ENCODE results near the gene RHOF.

RHOF gene

GRCh38 chr12:121819212-121819949 lies 25.9 kb upstream of the RHOF start:
- no peak for DNase-seq (ENCODE audit: low spot score)

- no peak for DNase-seq (ENCODE audit: low spot score)
These were observed 24.2 kb upstream of the RHOF start for GRCh38 chr12:121817648-121818043.

DNA sequence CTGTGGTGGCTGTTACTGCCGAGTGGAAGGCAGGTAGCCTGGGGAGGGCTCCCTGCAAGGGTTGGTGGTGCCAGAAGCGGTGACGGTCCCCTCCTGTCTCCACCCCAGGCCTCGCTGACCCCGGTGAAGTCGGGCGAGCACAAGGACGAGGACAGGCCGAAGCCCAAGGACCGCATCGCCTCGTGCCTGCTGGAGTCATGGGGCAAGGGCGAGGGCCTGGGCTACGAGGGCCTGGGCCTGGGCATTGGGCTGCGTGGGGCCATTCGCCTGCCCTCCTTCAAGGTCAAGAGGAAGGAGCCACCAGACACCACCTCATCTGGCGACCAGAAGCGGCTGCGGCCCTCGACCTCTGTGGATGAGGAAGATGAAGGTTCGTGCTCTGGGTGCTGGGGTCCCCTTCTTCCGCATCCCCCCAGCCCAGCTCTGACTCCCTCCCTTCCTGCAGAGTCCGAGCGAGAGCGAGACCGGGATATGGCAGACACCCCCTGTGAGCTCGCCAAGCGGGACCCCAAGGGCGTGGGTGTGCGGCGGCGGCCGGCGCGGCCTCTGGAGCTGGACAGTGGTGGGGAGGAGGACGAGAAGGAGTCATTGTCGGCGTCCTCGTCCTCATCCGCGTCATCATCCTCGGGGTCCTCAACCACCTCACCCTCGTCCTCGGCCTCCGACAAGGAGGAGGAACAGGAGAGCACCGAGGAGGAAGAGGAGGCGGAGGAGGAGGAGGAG lies 23.6 kb upstream of the RHOF start:
- DNase-seq (ENCODE audit: low spot score) = no peak

- DNase-seq (ENCODE audit: low spot score) = no peak
These were observed 21.8 kb upstream of the RHOF start for GRCh38 chr12:121815263-121815662.

DNA sequence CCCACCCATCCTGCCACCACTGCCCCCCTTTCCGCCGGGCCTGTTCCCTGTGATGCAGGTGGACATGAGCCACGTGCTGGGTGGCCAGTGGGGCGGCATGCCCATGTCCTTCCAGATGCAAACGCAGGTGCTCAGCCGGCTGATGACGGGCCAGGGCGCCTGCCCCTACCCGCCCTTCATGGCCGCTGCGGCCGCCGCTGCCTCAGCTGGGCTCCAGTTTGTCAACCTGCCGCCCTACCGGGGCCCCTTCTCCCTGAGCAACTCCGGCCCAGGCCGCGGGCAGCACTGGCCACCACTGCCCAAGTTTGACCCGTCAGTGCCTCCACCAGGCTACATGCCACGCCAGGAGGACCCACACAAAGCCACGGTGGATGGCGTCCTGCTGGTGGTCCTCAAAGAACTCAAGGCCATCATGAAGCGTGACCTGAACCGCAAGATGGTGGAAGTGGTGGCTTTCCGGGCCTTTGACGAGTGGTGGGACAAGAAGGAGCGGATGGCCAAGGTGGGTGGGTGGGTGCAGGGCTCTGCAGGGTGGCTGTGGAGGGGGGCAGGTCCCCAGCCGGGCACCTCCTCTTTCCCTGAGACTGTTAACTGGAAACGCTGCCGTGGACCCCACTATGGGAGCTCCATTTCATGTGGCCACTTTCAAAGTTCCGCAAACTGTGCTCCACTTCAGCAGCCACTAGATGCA lies 21.1 kb upstream of the RHOF start:
- DNase-seq (ENCODE audit: low spot score) = no peak

DNA sequence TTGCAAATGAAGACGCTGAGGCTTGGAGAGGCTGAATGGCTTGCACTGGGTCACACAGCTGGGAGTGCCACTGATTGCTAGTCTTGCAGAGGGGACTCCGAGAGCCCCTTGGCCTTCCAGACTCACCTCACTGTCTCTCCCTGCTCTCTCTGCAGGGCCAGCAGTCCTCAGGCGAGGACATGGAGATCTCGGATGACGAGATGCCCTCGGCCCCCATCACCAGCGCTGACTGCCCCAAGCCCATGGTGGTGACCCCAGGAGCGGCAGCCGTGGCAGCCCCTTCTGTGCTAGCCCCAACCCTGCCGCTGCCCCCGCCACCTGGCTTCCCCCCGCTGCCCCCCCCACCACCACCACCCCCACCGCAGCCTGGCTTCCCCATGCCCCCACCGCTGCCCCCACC lies 20.5 kb upstream of the RHOF start:
- no peak for DNase-seq (ENCODE audit: low spot score)

DNA sequence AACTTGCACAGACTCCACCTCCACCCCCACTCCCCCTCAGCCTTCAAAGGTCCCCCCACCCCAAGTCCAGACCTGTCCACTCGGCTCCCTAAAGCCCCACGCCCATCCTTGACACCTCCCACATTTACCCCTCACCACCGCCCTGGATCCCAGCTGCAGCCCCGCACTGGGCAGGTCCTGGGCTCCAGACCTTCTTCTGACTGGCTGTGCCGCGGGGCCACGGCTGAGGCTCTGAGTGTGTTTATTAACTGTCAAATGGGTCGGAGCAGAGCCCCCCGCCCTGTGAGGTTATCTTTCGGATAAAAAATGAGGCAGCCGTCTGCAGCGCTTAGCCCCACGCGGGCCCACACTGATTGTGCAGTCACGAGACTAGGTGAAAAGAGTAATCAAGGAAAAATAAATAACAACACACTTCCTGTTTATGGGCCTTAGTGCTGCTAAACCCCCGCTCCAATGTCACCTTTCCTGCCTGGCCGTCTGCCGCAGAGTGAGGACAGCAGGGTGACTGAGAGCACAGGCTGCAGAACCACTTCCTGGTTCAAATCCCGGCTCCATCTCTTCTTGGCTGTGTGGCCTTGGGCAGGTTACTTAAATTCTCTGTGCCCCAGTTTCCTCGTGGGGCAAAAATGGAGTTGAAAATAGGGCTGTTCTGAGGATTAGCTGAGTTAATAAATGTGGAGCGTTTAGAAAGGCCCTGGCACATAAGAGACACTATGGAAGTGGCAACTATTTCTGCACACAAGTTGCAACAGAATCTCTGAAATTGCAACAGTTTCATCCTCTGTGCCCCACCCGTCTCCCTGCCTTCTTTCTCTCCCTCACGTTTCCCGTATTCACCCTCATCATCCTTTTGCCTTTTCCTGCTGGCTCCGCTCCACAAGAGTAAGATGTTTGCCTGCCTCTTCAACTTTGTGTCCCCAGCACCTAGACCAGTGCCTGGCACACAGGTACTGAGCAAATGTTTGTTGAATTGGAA lies 19.7 kb upstream of the RHOF start:
- no peak for DNase-seq (ENCODE audit: low spot score)

DNA sequence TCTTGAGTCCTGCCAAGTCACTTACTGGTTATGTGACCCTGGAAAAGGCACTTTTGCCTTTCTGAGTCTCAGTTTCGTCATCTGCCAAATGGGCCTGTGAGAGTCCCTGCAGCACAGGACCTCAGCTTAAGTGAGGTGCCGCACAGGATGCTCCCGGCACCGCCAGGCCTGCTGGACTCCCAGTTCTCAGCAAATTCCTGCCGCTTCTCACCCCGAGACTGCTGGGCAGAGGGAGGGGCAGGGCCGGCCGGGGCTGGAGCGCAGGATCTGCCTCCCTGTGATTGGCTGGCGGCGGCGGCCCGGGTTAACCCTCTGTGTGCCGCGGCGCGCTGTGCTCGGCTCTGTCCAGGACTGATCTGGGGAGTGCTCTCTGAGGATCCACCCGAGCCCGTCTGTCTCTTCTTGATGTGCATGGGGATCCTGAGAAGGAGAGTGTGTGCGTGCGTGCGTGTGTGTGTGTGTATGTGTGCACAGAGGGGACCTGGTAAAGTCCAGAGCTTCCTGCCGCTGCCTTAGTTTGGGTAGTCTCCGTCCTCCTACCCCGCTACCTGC lies 18.9 kb upstream of the RHOF start:
- DNase-seq (ENCODE audit: low spot score) = peak; percentile 56

DNA sequence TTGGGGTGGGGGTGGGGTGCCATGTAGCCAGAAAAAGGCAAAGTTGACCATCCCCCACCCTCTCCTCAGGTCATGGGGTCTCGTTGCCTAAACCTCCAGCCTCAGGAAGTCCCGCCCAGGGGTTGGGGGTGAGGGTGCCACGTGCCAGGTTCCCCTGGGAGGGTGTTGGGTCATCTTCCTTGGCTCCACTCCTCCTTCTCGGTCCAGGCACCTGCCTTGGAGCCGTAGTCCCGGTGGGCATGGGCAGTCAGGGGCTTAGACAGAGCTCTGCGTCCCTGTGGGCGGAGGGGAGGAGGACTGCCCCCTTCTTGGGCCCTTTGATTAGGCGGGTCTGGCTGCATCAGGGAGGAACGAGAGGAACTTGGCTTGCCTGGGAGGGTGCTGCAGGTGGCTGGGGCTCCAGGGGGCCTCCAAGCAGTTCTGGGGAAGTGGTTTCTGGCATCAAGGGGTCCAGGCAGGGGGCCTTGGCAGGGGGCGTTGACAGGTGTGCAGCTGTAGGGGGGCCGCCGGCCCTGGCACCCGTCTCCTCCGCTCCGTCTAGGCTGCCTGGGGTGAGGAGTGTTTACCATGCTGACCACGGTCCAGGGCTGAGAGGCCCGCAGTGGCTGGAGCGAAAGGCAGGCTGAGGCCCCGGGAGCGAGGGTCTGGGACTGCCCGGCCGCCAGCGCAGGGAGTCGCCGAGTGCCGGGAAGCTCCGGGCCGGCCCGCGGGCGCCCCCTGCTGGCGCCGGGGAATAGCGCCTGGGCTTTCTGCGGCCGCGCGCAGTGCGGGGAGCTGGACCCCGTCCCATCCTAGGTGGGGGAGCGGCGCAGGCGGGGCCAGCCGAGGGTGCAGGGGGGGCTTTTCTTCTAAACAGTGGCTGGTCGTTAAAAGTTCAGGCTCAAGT lies 18.2 kb upstream of the RHOF start:
- DNase-seq (ENCODE audit: low spot score) = peak; percentile 65

GRCh38 chr12:121810833-121811433 lies 17.4 kb upstream of the RHOF start:
- DNase-seq (ENCODE audit: low spot score) = no peak

DNA sequence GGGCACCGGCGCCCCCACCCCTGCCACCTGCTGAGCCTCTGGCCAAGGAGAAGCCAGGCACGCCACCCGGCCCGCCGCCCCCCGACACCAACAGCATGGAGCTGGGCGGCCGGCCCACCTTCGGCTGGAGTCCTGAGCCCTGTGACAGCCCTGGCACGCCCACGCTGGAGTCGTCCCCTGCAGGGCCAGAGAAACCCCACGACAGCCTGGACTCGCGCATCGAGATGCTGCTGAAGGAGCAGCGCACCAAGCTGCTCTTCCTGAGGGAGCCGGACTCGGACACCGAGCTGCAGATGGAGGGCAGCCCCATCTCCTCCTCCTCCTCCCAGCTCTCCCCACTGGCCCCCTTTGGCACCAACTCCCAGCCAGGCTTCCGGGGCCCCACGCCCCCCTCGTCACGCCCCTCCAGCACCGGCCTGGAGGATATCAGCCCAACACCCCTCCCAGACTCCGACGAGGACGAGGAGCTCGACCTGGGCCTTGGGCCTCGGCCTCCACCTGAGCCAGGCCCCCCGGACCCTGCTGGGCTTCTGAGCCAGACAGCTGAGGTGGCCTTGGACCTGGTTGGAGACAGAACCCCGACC lies 16.8 kb upstream of the RHOF start:
- DNase-seq (ENCODE audit: low spot score) = no peak

DNA sequence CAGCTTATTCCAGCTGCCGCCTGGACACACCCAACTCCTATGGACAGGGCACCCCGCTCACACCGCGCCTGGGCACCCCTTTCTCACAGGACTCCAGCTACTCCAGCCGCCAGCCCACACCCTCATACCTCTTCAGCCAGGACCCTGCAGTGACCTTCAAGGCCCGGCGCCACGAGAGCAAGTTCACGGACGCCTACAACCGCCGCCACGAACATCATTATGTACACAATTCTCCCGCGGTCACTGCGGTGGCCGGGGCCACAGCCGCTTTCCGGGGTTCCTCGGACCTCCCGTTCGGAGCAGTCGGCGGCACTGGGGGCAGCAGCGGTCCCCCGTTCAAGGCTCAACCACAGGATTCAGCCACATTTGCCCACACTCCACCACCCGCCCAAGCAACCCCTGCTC lies 16.2 kb upstream of the RHOF start:
- DNase-seq (ENCODE audit: low spot score) = no peak

DNA sequence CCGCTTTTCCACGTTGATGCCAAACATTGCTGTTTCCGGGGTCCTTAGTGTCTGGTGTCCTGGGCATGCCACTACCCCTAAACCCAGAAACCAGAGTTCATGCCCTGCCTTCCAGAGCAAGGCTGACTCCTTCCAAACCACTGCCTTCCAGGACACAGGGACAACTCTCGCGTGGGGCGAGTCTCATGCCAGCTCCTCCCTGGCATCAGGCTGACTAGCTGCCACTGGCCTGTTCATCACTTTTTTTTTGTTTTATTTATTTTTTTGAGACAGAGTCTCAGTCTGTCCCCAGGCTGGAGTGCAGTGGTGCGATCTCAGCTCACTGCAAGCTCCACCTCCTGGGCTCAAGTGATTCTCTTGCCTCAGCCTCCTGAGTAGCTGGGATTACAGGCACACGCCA lies 15.1 kb upstream of the RHOF start:
- DNase-seq (ENCODE audit: low spot score) = no peak

DNA sequence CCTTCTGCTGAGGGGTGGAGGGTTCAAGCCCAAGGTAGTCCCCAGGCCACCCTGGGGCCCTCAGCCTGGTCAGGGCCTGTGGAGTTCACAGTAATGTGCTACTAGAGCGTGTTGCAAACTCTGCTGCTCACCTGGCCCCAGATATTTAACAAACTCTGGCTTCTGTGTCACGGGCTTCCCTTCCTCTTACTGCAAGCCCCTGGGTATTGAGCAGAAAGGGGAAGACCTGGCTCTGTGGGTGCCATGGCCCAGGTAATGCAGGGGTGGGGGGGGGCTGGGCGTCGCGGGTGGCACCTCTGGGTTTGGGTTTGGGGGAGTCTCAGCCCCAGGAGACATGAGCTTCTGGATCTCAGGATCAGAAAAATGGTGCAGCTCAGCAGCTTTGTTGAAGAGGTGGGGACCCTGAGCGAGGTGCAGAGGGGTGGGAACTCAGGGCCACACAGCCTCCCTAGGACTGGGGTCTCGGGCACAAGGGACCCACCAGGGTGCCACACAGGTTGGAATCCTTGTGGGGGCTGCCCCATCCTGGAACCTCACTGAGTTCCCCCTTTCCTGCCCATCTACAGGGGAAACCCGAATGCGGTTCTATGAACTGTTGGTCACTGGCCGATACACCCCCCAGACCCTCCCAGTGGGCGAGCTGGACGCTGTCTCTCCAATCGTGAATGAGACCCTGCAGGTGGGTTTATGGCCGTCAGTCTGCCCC lies 14.3 kb upstream of the RHOF start:
- no peak for DNase-seq (ENCODE audit: low spot score)

DNA sequence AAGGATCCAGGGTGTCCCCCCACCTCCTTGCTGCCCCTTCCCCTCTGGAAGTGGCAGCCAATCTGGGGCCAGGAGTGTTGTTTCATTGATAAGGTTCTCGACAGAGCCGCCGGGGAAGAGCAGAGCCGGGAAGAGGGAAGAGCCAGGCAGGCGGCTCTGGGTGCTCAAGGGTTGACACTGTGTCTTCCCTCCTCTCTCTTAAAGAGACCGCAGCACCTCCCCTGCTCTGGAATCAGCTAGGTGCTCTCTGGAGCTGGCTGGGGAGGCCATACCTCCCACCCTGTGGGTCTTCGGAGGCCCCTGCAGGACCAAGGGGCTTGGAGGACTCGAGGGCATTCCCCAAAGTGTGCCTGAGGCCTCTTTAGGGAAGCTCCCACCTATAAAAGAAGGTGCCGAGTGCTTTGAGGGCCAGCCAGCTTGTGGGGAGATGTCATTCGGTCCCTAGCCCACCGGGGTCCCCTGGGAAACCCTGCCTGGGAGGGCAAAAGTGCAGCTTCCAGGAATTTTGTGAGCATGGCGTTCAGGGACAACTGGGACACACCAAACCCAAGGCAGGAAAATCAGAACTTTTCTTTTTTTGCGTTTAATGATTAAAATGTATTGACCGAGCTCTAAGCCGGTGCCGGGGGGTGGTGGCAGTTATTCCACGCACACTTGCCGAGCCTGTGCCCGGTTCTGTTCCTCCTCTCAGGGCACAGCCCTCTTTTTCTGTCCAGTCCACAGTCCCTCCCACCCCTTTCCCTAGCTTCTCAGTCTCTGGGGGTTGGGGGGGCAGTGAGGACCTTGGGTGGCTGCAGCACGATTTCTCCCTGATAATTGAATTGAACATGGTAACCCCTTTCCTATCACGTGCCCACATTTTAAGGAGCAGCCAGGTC lies 13.3 kb upstream of the RHOF start:
- DNase-seq (ENCODE audit: low spot score) = no peak

DNA sequence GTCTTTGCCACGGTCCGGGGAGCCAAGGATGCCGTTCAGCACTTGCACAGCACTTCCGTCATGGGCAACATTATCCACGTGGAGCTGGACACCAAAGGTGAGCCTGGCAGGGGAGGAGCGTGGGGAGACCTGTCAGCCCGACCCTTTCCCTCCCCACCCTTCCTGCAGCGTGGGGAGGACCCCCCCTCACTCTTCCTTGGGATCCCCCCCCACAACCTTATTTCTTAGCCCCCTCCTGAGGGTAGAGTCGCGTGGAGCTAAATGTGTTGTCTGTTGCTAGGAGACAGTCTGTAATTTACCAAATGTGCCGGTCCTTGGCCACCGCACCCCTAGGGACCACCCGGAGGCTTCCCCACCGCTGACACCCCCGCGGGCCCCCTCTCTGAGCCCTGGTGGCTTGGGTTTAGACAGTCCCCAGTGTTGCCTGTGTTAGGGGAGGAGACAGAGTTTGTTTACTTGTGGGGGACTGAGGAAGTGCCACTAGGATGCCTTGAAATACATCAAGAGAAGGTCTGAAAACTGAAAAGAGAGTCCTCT lies 12.6 kb upstream of the RHOF start:
- DNase-seq (ENCODE audit: low spot score) = no peak

GRCh38 chr12:121805171-121806008 lies 11.9 kb upstream of the RHOF start:
- DNase-seq (ENCODE audit: low spot score) = no peak

All from activated CD4-positive, alpha-beta T cell treated with anti-CD3 and anti-CD28 coated beads, Interleukin-2, Interleukin-4, amounts not matched to agents 100 ng/mL and 50 ng/mL, durations not matched to agents 16 hours and 8 hours (primary cell).